Endometrium (tissue), 2 donors: ENCODE measurements around the gene POTEB.
"Not testable (repeated sequence)": the region's sequence is repeated elsewhere in the genome, so short reads cannot be mapped to it uniquely, and the experiment has no call there.

Source experiments
- FAIRE-seq: peaks from 2 replicates; lab custom pipeline; 2012; peaks lifted over from hg19 to GRCh38; lab: Jason Lieb, UNC
- donor health status: control.
- donor health status: control.

The POTEB gene

DNA sequence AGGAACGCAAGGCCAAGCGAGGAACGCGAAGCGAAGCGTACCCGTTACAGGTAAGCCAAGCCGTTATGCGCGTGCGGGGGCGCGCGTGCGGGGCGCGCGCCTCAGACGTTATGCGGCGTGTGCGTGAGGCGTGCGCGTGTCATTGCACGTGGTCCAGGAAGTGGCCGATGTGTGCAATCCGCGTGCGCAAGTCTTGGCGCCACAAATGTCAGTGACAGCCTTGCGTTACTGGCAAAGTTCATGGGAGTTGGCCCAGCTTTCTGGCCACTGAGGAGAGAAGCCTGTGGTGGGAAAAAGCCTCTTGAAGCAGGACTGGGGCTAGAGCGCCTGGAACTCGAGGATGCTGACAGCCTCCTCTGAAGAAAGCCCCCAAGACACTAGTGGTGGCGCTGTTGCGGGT lies at the start of gene POTEB:
POTEB (minus strand) TSS at position 101 of the 400 bp plus-strand sequence. CDS start 489 bp downstream, outside the sequence.
- not testable (repeated sequence) for FAIRE-seq

DNA sequence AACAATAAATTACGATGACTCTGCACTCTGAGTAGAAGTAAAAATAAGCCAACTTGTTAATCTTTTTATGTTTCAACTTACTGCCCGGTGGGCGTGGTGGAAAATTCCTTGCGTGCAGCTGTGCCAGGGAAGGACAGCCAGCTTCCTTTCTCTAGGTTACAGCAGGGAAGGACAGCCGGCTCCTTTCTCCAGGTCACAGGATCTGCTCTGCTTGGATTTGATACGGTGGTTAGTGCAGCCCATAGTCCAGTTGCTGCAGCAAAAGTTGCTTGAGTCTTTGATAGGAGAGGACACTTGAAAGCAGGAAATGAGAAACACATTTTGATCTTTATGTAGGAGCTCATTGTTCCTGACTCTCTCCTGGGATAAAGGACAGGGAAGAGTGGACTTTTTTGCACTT lies 13.4 kb upstream of the POTEB start:
- FAIRE-seq = not testable (repeated sequence)

DNA sequence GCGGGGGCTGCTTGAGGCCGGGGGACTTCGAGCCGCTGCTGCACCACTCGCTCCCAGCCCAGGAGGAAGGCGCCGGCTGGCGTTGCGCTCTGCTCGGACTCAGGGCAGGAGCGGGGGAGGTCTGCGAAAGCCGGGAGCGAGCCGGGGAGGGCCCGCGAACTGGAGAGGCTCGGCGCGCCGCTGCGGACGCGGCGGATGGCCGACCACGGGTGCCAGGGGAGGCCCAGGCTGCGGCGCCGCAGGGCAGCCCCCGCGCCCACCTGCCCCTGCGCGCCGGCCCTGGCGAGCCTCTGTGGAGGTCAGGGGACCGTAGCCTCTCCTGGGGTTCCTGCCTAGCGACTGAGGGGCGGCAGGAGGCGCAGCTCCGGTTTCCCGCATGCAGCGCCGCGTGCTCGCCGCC lies 12.0 kb upstream of the POTEB start:
- FAIRE-seq = not testable (repeated sequence)

DNA sequence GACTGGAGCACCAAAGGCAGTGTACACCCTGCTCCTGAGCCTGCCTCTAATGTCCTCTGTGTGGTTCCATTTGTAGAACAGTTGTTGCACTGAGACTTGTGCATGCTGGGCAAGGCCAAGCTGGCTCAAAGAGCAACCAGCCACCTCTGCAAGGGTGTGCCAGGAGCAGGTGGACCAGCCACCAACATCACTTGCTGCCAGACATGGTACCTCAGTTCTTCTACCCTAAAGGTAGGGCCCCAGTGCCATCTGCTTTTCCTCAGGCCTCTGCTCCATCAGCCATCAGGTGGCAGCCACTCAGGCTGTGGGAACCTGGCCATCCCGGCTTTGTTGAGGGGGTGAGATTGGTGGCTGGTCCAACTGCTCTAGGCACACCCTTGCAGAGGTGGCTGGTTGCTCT lies 38.7 kb downstream of the POTEB start:
- not testable (repeated sequence) for FAIRE-seq
